COLO668 (cell line): ENCODE data around the gene HARS1.
"Not testable (repeated sequence)": the region's sequence is repeated elsewhere in the genome, so short reads cannot be mapped to it uniquely, and the experiment has no call there.

Experiments used
- DNase-seq: peaks from one replicate; lab custom pipeline; 2025; ENCODE audit not compliant: unreplicated experiment; lab: John Stamatoyannopoulos, UW

The HARS1 gene

GRCh38 chr5:140690941-140691924 lies at the start of gene HARS1, which contains the start of gene HARS2:
Gene HARS1, minus strand, starts transcription at chr5:140691370. Its CDS starts 66 bp downstream, at chr5:140691304.
Gene HARS2, plus strand, starts transcription at chr5:140691455. Its CDS starts 194 bp downstream, at chr5:140691649.
- DNase-seq: peak; percentile 86

- no peak for DNase-seq
Observed at GRCh38 chr5:140737486-140737885, 46.3 kb upstream of the HARS1 start.

- DNase-seq: no peak
Observed at GRCh38 chr5:140734354-140734753, 43.2 kb upstream of the HARS1 start.

GRCh38 chr5:140733098-140733497 lies 41.9 kb upstream of the HARS1 start:
- DNase-seq: no peak

GRCh38 chr5:140725799-140726471 lies 34.8 kb upstream of the HARS1 start:
- peak; percentile 2 for DNase-seq

GRCh38 chr5:140721395-140721794 lies 30.2 kb upstream of the HARS1 start:
- not testable (repeated sequence) for DNase-seq

- not testable (repeated sequence) for DNase-seq
Observed at GRCh38 chr5:140720738-140721137, 29.6 kb upstream of the HARS1 start.

GRCh38 chr5:140718266-140718592 lies 27.1 kb upstream of the HARS1 start:
- DNase-seq: no peak

GRCh38 chr5:140716238-140716637 lies 25.1 kb upstream of the HARS1 start:
- not testable (repeated sequence) for DNase-seq

- DNase-seq: no peak
Observed at GRCh38 chr5:140713562-140714094, 22.5 kb upstream of the HARS1 start.

- DNase-seq: no peak
Observed at GRCh38 chr5:140711794-140712193, 20.6 kb upstream of the HARS1 start.

GRCh38 chr5:140710899-140711552 lies 19.9 kb upstream of the HARS1 start:
- DNase-seq: peak; percentile 73

- not testable (repeated sequence) for DNase-seq
Observed at GRCh38 chr5:140708787-140709186, 17.6 kb upstream of the HARS1 start.

- no peak for DNase-seq
Observed at GRCh38 chr5:140707812-140708211, 16.6 kb upstream of the HARS1 start.

GRCh38 chr5:140700177-140701144 lies 9.3 kb upstream of the HARS1 start, which contains the start of gene ZMAT2:
Gene ZMAT2, plus strand, starts transcription at chr5:140700447. Its CDS starts 14 bp downstream, at chr5:140700461.
- peak; percentile 86 for DNase-seq

GRCh38 chr5:140696891-140697492 lies 5.8 kb upstream of the HARS1 start:
- DNase-seq: no peak

- no peak for DNase-seq
Observed at GRCh38 chr5:140694276-140694675, 3.1 kb upstream of the HARS1 start.

GRCh38 chr5:140690376-140690932 lies 716 bp downstream of the HARS1 start:
- DNase-seq: peak; percentile 4

- DNase-seq: no peak
Observed at GRCh38 chr5:140678993-140679392, 12.2 kb downstream of the HARS1 start.
